Measurements from ENCODE around the gene SEC23IP.

Gene SEC23IP

GRCh38 chr10:119945805-119946204 lies 53.3 kb downstream of the SEC23IP start:
- no peak overlapping the region for H3K4me3 ChIP-seq (ENCODE audit: low read depth, low read length)
- TF ChIP-seq CTCF (IDR thresholded peaks at IDR 0.05; ENCODE audit: low read depth, low read length), result no peak
- DNase-seq (ENCODE audit: low read depth, low spot score), result no peak
- in situ Hi-C loops (cut with HindIII; ENCODE audit: low sequenced_read_pairs), result no loop called here

- no peak for DNase-seq (ENCODE audit: low read depth, low spot score)
- no peak overlapping the region for H3K4me3 ChIP-seq (ENCODE audit: low read depth, low read length)
- in situ Hi-C loops (cut with HindIII; ENCODE audit: low sequenced_read_pairs), result no loop called here
- no peak for TF ChIP-seq CTCF (IDR thresholded peaks at IDR 0.05; ENCODE audit: low read depth, low read length)
These were observed 54.8 kb downstream of the SEC23IP start for GRCh38 chr10:119947300-119947699.

GRCh38 chr10:119957451-119957850 lies 64.9 kb downstream of the SEC23IP start:
- no peak for TF ChIP-seq CTCF (IDR thresholded peaks at IDR 0.05; ENCODE audit: low read depth, low read length)
- no peak overlapping the region for H3K4me3 ChIP-seq (ENCODE audit: low read depth, low read length)
- DNase-seq (ENCODE audit: low read depth, low spot score), result no peak
- in situ Hi-C loops (cut with HindIII; ENCODE audit: low sequenced_read_pairs), result no loop called here

GRCh38 chr10:119962837-119963236 lies 70.3 kb downstream of the SEC23IP start:
- H3K4me3 ChIP-seq (ENCODE audit: low read depth, low read length), result no peak overlapping the region
- no peak for DNase-seq (ENCODE audit: low read depth, low spot score)
- no peak for TF ChIP-seq CTCF (IDR thresholded peaks at IDR 0.05; ENCODE audit: low read depth, low read length)
- in situ Hi-C loops (cut with HindIII; ENCODE audit: low sequenced_read_pairs), result no loop called here

- in situ Hi-C loops (cut with HindIII; ENCODE audit: low sequenced_read_pairs), result no loop called here
- no peak for DNase-seq (ENCODE audit: low read depth, low spot score)
- no peak for TF ChIP-seq CTCF (IDR thresholded peaks at IDR 0.05; ENCODE audit: low read depth, low read length)
- no peak overlapping the region for H3K4me3 ChIP-seq (ENCODE audit: low read depth, low read length)
These were observed 74.5 kb downstream of the SEC23IP start for GRCh38 chr10:119967066-119967465.

GRCh38 chr10:119969609-119970008 lies 77.1 kb downstream of the SEC23IP start:
- in situ Hi-C loops (cut with HindIII; ENCODE audit: low sequenced_read_pairs), result no loop called here
- no peak for DNase-seq (ENCODE audit: low read depth, low spot score)
- no peak overlapping the region for H3K4me3 ChIP-seq (ENCODE audit: low read depth, low read length)
- TF ChIP-seq CTCF (IDR thresholded peaks at IDR 0.05; ENCODE audit: low read depth, low read length), result no peak

GRCh38 chr10:119970107-119970506 lies 77.6 kb downstream of the SEC23IP start:
- DNase-seq (ENCODE audit: low read depth, low spot score), result no peak
- H3K4me3 ChIP-seq (ENCODE audit: low read depth, low read length), result no peak overlapping the region
- in situ Hi-C loops (cut with HindIII; ENCODE audit: low sequenced_read_pairs), result no loop called here
- TF ChIP-seq CTCF (IDR thresholded peaks at IDR 0.05; ENCODE audit: low read depth, low read length), result no peak

Measured in astrocyte of the spinal cord (primary cell).